GM12891 (cell line): ENCODE data around the gene SNTG2.

Experiments
- DNase-seq: peaks from one replicate; pipeline ENCODE4 v3.0.0; 2011; ENCODE audit warnings: low spot score; ENCODE audit not compliant: insufficient read length
- FAIRE-seq: peaks from 2 replicates; lab custom pipeline; 2011; peaks lifted over from hg19 to GRCh38; lab: Jason Lieb, UNC
- PAX5 ChIP-seq: IDR thresholded peaks from 2 replicates; pipeline ENCODE4 v1.6.1; 2011; ENCODE audit warnings: low read length, moderate library complexity, mild to moderate bottlenecking; ENCODE audit not compliant: insufficient read depth, severe bottlenecking
- POLR2A ChIP-seq: IDR thresholded peaks from 2 replicates; pipeline ENCODE4 v1.6.1; 2011; ENCODE audit warnings: low read depth, low read length, control low read depth
- POLR2AphosphoS5 ChIP-seq: IDR thresholded peaks from 2 replicates; pipeline ENCODE4 v1.6.1; 2011; ENCODE audit warnings: low read depth, low read length, control low read depth
- POU2F2 ChIP-seq: IDR thresholded peaks from 2 replicates; pipeline ENCODE4 v1.6.1; 2011; ENCODE audit warnings: low read depth, mild to moderate bottlenecking, control low read depth, low read length, moderate library complexity
- SPI1 ChIP-seq: IDR thresholded peaks from 2 replicates; pipeline ENCODE4 v1.6.1; 2011; ENCODE audit warnings: low read depth, low read length, control low read depth
- TAF1 ChIP-seq: IDR thresholded peaks from 2 replicates; pipeline ENCODE4 v1.6.1; 2011; ENCODE audit warnings: low read depth, low read length, control low read depth

SNTG2 gene

GRCh38 chr2:1313240-1313924 lies 362.7 kb downstream of the SNTG2 start:
- DNase-seq (no peak), FAIRE-seq (no peak)
- TF ChIP-seq POLR2AphosphoS5 (no peak), POU2F2 (no peak), POLR2A (no peak), TAF1 (no peak), SPI1 (no peak), PAX5 (no peak)

GRCh38 chr2:1314254-1314653 lies 363.6 kb downstream of the SNTG2 start:
- FAIRE-seq = no peak
- TF ChIP-seq TAF1 (no peak), POLR2AphosphoS5 (no peak), POU2F2 (no peak), POLR2A (no peak), SPI1 (no peak), PAX5 (no peak)
- no peak for DNase-seq

DNA sequence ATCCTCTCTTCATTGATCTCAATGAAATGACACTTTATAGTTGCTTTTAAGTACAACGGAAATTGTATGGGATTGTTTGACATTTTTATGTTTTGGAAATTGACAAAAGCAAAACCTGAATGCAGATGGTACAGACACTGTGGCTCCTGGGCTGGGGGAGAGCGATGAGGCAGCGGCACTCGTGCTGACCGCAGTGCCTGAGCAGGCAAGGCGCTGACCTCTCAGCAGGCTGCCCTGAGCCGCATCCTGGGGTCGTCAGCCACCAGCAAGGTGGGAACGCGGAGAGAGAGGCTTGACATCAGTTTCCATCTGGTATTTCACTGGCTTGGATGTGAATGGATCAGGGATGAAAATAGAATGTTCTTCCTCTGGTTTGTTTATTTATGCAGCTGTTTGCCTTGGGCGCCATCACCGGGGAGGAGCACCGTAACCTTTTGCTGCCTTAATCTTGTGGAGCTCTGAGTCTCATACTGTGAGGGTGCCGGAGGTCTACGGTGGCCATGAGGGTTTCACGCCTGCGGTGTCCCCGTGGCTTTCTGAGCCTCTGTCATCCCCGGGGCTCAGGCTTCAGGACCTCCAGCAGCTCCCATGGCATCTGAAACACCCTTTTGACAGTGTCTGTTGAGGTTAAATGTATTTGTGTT lies 367.8 kb downstream of the SNTG2 start:
- no peak for FAIRE-seq
- DNase-seq = no peak
- no peak for TF ChIP-seq POLR2A
- no peak for TF ChIP-seq POLR2AphosphoS5
- no peak for TF ChIP-seq TAF1
- TF ChIP-seq PAX5 = no peak
- TF ChIP-seq POU2F2 = no peak
- TF ChIP-seq SPI1 = no peak

- FAIRE-seq (no peak), DNase-seq (no peak)
- TF ChIP-seq POLR2AphosphoS5 = no peak
These were observed 368.7 kb downstream of the SNTG2 start for GRCh38 chr2:1319393-1319792.

DNA sequence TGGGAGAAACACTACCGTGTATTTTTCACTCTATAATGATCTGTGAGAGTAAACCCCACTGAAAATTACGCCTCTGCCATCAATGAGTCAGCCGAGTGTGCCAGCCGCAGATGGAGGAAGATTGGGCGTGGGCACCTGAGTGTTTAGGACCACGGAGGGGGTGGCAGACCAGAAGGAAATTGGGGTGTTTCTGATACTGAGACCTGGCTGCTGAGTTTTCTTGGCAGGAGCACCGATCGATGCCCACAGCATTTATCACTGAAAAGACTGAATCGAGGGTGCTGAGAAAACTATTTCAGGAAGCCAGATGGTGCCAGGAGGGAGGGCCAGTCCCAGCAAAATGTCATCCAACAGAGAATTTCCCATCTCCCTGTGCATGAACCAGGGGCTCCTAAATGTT lies 370.7 kb downstream of the SNTG2 start:
- no peak for FAIRE-seq
- no peak for DNase-seq
- no peak for TF ChIP-seq PAX5
- TF ChIP-seq SPI1 = no peak
- no peak for TF ChIP-seq TAF1
- no peak for TF ChIP-seq POLR2AphosphoS5
- no peak for TF ChIP-seq POLR2A
- TF ChIP-seq POU2F2 = no peak

DNA sequence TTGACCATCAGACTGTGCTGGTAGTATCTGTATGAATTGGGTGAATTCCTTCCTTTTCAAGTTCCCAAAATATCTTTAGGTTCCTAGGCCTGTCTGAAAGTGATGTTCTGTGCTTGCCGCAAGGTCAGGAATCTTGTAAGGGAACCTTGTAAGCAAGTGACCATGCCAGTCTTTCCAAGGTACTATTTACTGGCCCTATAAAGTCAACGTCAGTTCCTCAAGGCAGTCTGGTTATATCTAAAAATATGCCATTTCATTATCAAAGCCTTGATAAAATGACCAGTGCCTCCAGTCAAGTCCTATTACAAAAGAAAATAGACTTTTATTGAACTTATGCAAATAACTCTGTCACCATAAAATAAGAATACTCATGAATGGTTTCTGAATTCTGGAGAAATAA lies 374.2 kb downstream of the SNTG2 start:
- DNase-seq (no peak), FAIRE-seq (no peak)
- TF ChIP-seq POLR2AphosphoS5 (no peak), POU2F2 (no peak), POLR2A (no peak), SPI1 (no peak), PAX5 (no peak), TAF1 (no peak)

- peak; percentile 13 for FAIRE-seq
- DNase-seq = no peak
These were observed 378.0 kb downstream of the SNTG2 start for GRCh38 chr2:1328684-1329083.

GRCh38 chr2:1339388-1340140 lies 388.9 kb downstream of the SNTG2 start:
- DNase-seq (no peak), FAIRE-seq (no peak)
- TF ChIP-seq TAF1 (no peak), PAX5 (no peak), POLR2A (no peak), POU2F2 (no peak), SPI1 (no peak), POLR2AphosphoS5 (no peak)

More at GRCh38 chr2:1328684-1329083, 378.0 kb downstream of the SNTG2 start:
- TF ChIP-seq POLR2AphosphoS5 (no peak), SPI1 (no peak), POLR2A (no peak), POU2F2 (no peak), TAF1 (no peak), PAX5 (no peak)

DNA sequence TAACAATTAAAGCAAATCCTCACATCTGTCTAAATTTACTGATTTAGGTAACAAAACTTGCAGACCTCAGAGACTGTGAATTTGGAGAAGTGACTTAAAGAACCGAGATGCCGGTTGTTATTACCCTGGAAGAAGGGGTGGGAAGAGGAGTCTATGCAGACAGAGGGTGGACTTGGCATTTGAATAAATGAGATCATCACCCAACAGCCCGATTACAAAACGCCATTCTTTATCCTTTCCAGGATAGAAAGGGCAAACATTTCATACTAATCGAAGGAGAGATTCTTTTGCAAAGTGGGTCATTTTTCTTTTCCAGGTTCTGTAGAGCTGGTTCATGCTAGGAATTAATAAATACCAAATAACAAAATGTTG lies 389.5 kb downstream of the SNTG2 start:
- DNase-seq (no peak), FAIRE-seq (no peak)
- no peak for TF ChIP-seq TAF1
- TF ChIP-seq POLR2A = no peak
- no peak for TF ChIP-seq POU2F2
- TF ChIP-seq POLR2AphosphoS5 = no peak
- TF ChIP-seq PAX5 = no peak
- no peak for TF ChIP-seq SPI1
